ENCODE data around the gene PSKH1.

Gene PSKH1

DNA sequence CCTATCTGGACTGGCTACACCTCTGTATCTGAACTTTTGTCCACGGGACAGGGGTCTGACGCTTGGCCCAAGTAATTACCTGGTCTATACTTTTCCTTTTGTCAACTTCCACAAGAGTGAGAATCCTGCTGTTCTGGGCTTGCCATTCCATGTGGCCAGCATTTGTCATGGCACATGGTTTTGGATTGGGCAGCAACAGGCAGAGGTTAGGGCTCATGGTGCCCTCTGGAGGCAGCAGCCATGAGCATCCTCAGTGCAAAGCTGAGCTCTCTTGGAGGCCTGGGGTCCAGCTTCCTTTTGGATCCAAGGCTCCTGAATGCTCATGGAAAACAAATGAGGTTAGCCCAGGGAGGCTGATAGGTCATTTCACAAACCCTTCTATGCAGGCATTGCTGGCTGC lies 27.7 kb upstream of the PSKH1 start:
- no peak for DNase-seq (ENCODE audit: low read depth, low spot score)

DNA sequence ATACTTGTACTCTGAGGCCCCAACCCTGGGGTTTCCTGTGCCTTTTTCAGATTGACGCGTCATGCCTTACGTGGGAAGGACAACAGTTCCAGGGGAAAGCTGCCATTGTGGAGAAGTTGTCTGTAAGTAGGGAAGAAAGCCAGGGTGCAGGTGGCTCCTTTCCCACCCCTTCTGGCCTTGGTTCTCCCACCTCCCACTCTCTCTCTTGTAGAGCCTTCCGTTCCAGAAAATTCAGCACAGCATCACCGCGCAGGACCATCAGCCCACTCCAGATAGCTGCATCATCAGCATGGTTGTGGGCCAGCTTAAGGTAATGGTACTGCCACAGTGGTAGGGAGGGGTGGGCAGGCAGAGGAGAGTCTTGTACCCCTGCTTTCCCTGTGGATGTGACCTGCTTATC lies 24.8 kb upstream of the PSKH1 start:
- DNase-seq (ENCODE audit: low read depth, low spot score) = no peak

DNA sequence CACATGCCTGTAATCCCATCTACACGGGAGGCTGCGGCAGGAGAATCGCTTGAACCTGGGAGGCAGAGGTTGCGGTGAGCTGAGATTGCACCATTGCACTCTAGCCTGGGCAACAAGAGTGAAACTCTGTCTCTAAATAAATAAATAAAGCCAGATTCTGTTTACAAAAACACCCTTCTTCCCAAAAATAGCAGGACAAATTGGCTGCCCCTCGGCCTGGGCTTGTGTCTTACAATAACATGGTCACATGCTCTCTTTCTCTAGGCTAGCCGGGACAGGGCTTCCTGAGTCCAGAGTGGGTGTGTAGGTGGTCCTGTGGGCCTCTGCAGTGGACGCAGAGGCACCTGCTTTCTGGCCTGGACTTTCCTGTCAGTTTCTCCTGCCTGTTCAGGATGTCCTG lies 23.4 kb upstream of the PSKH1 start:
- DNase-seq (ENCODE audit: low read depth, low spot score) = no peak

DNA sequence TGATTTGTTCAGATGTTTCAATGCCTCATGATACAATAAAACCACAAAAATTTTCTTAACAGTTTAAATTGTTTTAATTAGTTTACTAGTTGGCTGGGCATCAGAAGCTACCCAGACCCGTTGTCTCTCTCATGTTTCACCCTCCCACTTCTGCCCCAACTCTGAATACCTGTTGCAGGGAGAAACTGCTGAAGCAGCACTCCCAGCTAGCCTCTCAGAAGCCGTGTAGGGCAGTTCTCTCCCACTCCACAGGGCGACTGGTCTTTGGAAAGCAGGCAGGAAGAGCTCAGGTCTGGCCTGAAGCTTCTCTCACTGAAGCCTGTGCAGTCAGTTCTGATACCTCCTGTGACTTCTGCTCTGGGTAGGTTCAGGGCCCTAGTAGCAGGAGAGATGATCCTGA lies 21.8 kb upstream of the PSKH1 start:
- no peak for DNase-seq (ENCODE audit: low read depth, low spot score)

DNA sequence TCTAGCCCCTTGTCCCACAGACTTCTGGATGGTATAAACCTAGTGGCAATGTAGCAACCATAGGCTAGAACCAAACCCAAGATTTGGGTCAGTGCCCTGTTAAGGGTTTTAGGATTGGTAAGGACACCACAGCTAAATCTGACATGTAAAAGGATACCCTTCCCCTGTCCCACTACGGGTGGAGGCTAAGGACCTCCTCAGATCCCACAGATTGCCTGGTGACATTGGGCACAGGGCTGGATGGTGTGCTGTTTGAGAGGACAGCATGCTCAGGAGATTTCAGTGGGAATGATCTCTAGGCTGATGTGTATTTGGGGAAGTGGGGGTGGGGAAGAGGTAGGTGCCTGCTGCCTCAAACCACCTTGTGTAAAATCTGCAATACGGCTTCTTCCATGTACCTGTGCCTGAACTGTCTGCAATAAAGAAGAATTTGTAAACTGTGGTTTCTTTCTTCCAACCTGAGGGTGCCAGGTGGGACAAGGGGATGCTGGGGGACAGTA lies 20.9 kb upstream of the PSKH1 start:
- DNase-seq (ENCODE audit: low read depth, low spot score) = no peak

DNA sequence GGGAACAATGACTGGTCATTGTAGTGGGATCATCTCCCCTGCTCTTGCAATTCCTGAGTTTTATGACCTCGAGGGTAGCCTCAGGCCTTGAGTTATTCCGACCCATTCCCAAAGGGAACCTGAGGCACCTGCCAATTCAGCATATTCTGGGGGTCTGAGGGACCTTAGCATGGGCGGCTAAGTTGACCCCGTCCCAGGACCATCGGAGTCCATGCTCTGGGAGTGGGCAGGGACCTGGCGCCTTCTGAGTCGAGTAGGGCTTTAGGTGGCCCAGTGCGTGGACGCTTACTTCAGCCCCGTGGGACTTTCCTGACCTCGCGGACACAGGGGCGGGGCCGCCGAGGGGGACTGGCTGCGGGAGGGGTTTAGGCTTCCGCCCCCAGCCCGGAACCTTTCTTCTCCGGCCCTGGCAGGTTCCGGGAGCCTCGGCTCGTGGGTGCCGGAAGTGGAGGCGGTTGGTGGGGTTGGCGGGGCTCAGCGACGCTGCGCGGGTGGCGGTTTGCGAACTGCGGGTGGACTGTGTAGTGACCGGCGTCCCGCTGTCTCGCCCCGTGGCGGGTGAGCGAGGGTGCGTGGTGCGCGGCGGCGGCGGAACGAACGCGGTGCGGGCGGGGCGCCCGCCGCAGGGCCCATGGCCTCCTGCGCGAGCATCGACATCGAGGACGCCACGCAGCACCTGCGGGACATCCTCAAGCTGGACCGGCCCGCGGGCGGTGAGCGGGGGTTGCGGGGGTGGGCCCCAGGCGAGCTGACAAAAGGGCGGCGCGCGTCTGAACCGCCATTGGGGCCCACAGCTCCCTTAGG lies 20.2 kb upstream of the PSKH1 start, which contains the start of gene EDC4:
EDC4 (plus strand) TSS at position 422 of the 804 bp plus-strand sequence; CDS start at position 632, 210 bp downstream.
- DNase-seq (ENCODE audit: low read depth, low spot score) = no peak

DNA sequence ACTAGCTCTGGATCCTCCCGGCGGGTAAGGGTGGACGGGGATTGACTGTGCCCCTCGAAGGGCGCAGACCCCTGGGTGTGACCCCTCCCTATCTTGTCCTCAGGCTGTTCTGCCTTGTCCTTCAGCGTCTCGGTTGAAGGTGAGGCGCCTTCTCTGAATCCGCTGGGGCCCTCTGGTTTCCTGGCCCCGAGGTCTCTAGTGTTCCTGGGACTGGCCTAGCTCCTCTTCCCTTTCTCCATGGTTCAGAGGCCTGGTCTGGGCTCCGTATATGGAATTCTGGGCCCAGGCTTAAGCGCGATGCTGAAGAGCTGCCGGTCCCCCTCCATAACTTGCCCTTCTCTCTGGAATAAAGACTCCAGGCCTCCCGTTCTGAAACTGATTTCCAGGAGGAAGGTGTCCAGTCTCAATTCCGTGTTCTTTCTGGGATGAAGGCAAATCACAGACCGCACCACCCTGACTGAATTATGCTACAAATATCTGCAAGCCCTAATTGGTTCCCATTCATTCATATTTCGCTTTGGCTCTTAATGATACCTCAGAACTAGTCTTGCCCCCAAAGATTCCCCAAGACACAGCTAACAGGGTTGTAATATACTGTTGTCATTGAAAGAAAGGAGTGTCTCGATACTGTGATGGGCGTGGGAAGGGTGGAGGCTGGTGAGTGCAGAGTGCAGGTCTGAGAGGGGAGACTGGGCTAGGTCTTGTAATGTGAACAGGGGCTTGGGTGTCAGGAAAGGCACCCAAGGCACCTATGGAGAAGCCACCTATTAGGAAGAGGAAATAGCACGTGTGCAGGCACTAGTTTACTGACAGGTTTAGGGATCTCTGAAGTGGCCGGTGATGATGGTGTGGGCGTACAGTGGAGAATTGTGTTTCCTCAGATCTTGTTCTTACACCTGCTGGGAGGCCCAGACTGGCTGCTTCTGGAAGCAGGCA lies 19.4 kb upstream of the PSKH1 start:
- DNase-seq (ENCODE audit: low read depth, low spot score) = no peak

DNA sequence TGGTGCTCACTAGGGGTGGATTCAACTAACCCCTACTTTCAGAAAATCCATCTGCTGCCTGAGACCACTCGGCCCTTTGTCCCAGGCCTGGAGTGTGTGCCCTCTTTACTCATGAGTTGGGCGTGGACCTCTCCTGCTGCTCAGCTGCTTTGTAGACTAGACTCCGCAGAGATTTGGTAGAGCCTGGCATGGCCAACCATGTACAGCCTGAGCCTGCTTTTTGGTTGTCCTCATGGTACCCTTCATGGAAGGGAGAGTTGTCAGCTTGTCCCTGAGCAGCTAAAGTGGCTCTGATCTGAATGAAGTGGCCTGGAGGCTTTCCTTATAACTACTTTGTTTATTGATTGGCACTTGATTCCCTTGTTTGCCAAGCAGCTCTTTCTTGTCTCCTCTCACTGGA lies 18.7 kb upstream of the PSKH1 start:
- no peak for DNase-seq (ENCODE audit: low read depth, low spot score)

DNA sequence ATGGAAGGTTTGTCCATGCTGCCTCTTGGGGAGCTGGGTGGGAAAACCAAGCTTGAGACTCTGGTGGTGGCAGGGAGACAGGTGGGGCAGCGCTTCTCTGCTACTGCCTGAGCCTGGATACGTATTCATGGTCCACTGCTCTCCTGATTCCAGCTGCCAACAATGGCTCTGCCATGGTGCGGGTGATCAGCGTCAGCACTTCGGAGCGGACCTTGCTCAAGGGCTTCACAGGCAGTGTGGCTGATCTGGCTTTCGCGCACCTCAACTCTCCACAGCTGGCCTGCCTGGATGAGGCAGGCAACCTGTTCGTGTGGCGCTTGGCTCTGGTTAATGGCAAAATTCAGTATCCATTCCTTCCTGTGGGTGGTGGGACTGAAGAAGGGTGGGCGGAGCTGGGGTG lies 16.0 kb upstream of the PSKH1 start:
- no peak for DNase-seq (ENCODE audit: low read depth, low spot score)

DNA sequence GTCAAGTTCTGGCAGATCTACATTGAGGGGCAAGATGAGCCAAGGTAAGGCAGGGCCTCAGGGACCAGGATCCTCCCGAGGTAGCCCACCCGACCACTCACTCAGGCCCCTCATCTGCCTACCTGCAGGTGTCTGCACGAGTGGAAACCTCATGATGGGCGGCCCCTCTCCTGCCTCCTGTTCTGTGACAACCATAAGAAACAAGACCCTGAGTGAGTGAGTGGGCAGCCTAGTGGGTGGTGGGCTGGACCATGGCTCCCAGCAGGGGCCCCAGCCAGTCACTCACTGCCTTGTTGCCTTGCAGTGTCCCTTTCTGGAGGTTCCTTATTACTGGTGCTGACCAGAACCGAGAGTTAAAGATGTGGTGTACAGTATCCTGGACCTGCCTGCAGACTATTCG lies 14.8 kb upstream of the PSKH1 start:
- DNase-seq (ENCODE audit: low read depth, low spot score) = no peak

DNA sequence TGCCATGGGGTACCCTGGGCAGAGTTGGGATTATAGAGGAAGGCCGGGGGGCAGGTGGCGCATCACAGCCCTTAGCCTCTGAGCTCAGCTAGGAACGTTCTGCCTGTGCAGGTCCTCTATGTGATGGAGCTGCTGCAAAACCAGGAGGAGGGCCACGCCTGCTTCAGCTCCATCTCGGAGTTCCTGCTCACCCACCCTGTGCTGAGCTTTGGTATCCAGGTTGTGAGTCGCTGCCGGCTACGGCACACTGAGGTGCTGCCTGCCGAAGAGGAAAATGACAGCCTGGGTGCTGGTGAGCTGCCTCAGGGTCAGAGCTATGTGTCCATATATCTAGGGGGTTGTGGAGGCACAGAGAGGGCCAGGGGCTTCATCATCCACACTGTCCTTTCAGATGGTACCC lies 14.2 kb upstream of the PSKH1 start:
- no peak for DNase-seq (ENCODE audit: low read depth, low spot score)

DNA sequence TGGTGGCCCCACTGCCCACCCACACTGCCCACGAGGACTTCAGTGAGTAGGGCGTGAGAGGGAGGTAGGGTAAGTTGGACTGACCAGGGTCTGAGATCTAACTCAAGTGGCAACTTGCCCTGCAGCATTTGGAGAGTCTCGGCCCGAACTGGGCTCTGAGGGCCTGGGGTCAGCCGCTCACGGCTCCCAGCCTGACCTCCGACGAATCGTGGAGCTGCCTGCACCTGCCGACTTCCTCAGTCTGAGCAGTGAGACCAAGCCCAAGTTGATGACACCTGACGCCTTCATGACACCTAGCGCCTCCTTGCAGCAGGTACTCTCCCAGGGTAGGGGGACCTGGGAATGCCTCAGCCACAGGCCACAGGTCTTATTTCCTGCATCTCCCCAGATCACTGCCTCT lies 13.6 kb upstream of the PSKH1 start:
- DNase-seq (ENCODE audit: low read depth, low spot score) = no peak

DNA sequence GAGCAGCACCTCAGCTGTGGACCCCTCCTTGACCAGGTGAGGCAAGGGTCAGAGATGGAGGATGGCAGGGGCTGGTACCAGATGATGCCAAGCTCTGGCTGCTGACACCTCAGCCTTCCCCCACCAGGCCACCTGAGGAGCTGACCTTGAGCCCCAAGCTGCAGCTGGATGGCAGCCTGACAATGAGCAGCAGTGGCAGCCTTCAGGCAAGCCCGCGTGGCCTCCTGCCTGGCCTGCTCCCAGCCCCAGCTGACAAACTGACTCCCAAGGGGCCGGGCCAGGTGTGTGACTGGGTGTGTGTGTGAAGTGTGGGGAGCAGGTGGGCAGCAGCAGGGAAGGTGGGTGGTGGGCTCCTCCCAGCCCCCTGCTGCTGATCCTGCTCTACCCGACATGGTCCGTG lies 13.1 kb upstream of the PSKH1 start:
- DNase-seq (ENCODE audit: low read depth, low spot score) = no peak

DNA sequence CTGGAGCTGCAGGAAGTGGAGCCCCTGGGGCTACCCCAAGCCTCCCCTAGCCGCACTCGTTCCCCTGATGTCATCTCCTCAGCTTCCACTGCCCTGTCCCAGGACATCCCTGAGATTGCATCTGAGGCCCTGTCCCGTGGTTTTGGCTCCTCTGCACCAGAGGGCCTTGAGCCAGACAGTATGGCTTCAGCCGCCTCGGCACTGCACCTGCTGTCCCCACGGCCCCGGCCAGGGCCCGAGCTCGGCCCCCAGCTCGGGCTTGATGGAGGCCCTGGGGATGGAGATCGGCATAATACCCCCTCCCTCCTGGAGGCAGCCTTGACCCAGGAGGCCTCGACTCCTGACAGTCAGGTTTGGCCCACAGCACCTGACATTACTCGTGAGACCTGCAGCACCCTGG lies 12.5 kb upstream of the PSKH1 start:
- no peak for DNase-seq (ENCODE audit: low read depth, low spot score)

DNA sequence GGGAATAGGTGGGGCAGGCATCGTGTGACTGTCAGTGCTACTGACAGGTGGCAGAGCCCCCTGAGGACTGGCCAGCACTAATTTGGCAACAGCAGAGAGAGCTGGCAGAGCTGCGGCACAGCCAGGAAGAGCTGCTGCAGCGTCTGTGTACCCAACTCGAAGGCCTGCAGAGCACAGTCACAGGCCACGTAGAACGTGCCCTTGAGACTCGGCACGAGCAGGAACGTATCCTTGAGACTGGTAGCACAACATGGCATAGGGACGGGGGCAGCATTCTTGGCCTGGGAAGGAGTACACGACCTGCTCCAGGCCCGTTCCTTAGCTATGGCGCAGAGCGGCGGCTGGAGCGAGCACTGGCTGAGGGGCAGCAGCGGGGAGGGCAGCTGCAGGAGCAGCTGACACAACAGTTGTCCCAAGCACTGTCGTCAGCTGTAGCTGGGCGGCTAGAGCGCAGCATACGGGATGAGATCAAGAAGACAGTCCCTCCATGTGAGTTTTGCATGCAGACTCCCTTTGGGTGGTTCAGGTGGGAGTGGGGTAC lies 11.4 kb upstream of the PSKH1 start:
- DNase-seq (ENCODE audit: low read depth, low spot score) = no peak

DNA sequence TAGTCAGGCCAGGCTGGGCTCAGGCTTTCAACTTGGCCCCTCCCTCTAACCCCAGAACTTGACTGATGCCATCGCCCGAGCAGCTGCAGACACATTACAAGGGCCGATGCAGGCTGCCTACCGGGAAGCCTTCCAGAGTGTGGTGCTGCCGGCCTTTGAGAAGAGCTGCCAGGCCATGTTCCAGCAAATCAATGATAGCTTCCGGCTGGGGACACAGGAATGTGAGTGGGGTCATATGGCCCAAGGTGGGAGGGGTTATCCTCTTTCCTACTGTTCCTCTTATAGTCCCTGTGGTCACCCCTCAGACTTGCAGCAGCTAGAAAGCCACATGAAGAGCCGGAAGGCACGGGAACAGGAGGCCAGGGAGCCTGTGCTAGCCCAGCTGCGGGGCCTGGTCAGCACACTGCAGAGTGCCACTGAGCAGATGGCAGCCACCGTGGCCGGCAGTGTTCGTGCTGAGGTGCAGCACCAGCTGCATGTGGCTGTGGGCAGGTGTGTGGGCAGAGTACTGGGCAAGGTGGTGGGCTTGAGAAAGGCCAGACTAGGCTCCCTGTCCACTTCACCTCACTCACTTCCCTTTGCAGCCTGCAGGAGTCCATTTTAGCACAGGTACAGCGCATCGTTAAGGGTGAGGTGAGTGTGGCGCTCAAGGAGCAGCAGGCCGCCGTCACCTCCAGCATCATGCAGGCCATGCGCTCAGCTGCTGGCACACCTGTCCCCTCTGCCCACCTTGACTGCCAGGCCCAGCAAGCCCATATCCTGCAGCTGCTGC lies 10.5 kb upstream of the PSKH1 start:
- DNase-seq (ENCODE audit: low read depth, low spot score) = no peak

DNA sequence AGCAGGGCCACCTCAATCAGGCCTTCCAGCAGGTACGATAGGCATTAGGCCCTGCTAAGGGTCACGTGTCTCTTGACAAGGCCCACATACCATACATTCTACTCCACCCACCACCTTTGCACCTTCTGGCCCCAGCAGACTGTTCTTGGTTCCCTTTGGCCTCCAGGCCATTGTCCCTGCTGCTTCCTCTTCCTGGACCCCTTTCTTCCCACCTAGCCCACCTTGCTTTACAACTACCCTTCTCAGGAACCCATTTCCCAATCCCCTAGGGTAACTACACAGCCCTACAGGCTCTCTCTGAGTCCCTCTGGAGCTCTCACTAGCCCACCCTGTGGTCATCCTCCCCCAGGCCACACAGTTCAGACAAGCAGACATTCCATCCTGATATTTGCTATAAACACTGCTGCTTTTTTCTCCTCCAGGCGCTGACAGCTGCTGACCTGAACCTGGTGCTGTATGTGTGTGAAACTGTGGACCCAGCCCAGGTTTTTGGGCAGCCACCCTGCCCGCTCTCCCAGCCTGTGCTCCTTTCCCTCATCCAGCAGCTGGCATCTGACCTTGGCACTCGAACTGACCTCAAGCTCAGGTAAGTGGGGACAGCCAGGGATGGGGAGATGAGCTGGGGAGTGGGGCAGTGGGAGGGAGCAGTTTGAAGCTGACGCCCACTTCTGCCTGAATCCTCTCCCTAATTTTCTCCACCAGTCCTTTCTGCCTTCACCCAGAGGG lies 9.7 kb upstream of the PSKH1 start:
- no peak for DNase-seq (ENCODE audit: low read depth, low spot score)

DNA sequence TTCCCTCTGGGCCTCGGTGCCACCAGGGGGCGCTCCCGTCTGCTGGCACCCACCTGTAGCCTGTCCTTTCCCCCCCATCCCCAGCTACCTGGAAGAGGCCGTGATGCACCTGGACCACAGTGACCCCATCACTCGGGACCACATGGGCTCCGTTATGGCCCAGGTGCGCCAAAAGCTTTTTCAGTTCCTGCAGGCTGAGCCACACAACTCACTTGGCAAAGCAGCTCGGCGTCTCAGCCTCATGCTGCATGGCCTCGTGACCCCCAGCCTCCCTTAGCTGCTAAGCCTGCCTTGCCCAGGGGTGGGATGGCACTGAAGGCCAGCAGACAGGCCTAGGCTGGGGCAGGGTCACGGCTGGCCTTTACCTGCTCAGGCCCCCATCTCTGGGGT lies 9.2 kb upstream of the PSKH1 start:
- DNase-seq (ENCODE audit: low read depth, low spot score) = no peak

DNA sequence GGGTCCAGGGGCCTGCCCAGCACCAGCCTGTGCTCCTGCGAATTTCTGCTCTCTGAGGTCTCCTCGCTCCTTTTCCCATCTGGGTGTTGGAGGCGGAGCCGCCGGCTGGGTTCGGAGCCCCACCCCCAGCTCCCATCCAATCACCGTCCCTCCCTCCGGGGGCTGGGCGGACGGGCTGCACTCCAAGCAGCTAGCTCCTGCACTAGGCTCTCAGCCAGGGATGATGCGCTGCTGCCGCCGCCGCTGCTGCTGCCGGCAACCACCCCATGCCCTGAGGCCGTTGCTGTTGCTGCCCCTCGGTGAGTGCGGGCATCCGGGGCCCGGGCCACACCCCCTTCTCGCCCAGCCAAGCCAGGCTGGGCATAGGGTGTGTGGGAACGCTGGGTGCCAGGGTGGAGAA lies 8.4 kb upstream of the PSKH1 start, which contains the start of gene NRN1L:
NRN1L (plus strand) TSS at position 202 of the 400 bp plus-strand sequence; CDS start at position 221, 19 bp downstream.
- DNase-seq (ENCODE audit: low read depth, low spot score) = peak; percentile 76

DNA sequence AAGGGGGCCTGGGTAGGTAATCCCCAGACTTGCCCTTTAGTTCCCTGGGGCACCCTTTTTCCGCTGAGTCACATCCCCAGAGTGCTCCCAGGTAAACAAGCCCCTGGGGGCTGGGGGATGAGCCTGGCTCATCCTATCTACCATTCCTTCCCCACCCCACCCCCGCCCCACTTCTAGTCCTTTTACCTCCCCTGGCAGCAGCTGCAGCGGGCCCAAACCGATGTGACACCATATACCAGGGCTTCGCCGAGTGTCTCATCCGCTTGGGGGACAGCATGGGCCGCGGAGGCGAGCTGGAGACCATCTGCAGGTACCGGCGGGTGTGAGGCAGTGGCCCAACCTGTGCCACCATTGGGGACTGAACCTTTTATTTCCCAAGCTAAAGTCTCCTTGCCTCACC lies 7.5 kb upstream of the PSKH1 start:
- DNase-seq (ENCODE audit: low read depth, low spot score) = no peak

DNA sequence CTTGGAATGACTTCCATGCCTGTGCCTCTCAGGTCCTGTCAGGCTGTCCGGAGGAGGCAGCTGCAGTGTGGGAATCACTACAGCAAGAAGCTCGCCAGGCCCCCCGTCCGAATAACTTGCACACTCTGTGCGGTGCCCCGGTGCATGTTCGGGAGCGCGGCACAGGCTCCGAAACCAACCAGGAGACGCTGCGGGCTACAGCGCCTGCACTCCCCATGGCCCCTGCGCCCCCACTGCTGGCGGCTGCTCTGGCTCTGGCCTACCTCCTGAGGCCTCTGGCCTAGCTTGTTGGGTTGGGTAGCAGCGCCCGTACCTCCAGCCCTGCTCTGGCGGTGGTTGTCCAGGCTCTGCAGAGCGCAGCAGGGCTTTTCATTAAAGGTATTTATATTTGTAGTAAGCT lies 7.1 kb upstream of the PSKH1 start:
- no peak for DNase-seq (ENCODE audit: low read depth, low spot score)
